SKM-1 treated with dmso at 0.1 percent for 144 hours (cell line): ENCODE measurements around the gene MLLT10.

Experiments used
- DNase-seq: peaks from one replicate; lab custom pipeline; 2025; ENCODE audit not compliant: unreplicated experiment; lab: John Stamatoyannopoulos, UW

The MLLT10 gene

DNA sequence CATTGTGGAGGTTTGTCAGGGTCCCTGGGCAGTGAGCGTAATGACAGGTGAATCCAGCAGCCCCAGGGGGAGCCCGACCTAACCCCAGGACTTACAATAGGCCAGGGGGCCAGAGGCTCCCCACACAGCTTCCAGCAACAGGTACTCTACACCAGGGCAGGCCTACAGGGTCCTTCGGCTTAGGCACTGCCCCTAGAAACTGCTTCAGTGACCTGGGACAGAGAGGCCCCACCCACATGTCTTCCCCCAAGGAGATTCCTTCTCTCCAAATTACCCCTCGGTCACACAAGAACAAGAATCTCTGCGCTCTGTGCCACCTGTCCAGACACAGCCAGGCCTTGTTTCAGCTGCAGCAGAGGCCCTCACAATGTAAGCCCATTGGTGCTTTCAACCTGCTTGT, 32.9 kb upstream of the MLLT10 start:
- DNase-seq, result no peak

DNA sequence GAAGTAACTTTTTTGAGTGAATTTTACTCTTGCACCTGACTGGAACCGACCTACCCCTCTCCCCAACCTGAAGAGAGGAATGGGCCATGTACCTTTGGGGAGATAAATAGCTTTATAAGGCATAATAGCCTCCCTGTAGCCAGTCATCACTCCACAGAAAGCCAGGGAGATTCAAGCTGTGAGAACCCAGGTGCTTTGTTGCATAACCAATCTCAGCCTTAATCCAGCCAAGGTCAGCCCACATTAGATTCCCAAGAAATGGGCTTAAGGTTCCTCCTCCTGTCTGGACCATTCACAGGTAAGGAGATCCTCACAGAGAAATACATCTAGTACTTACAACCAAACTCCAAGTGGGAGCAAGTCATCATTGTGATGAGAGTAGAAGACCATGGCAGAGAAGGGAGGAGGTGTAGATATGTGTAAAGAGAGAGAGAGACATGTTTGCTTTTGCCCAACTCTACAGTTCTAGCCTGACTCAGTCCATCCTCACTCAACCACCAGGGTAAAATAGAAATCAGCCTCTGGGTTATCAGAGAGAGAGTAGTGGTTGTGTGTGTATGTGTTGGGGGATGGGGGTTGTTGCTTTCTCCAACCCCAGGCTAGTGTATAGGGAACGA, 32.2 kb upstream of the MLLT10 start:
- DNase-seq, result no peak

GRCh38 chr10:21502348-21502740, 31.7 kb upstream of the MLLT10 start:
- no peak for DNase-seq

DNA sequence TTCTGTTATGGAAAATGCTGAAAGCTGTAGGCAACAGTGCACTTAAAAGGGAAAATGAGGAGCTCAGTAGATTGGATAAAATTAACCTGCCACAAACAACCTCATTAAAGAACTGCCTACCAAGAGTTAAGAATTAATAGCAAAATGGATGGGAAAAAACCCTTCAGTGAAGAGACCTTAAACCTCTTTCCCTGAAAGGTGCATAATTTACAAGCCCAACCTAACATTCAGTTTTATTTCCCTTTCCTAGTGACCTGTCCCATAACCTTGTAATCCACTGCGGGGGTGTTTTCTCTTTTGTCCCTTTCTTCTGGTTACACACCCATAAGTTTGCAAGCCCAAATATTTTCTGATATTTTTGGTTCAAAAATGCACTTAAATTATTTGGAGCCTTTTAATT, 30.5 kb upstream of the MLLT10 start:
- no peak for DNase-seq

GRCh38 chr10:21505711-21506278, 28.2 kb upstream of the MLLT10 start:
- DNase-seq, result no peak

DNA sequence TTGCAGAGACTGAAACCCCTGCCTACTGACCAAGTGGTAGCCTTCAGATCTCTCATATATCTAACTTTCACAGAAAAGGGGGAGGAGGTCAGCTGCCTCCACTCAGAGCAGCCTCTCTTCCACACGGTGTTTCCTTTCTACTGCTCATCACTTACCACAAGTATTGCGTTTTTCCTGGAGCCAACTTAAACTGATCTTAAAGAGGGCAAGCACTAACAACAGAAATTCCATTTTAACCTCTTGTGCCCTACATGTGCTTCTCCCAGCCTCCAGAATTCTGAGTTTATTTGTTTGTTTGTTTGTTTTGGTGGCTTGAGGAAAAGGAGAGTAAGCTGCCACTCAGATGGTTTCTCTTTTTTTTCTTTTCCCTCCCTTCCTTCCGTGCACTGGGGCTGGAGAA, 27.7 kb upstream of the MLLT10 start:
- DNase-seq, result no peak

DNA sequence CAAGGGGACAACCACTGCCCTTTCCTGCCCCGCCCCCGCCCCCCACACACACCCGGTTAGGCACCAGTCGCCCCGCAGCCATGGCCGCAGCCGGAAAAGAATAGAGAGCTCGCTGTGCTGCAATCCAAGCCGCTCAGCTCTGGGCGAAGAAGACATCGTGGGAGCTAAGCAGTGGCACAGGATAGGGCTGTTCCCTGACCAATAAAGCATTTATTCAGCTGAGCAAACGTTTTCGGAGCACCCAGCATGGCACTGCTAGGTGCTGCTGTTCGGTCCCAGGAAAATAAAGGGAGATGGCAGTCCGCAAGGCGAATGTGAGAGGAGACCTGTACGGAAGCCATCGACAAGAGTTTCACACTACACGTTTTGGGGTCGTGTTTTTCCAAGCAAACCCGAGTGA, 26.9 kb upstream of the MLLT10 start:
- no peak for DNase-seq

DNA sequence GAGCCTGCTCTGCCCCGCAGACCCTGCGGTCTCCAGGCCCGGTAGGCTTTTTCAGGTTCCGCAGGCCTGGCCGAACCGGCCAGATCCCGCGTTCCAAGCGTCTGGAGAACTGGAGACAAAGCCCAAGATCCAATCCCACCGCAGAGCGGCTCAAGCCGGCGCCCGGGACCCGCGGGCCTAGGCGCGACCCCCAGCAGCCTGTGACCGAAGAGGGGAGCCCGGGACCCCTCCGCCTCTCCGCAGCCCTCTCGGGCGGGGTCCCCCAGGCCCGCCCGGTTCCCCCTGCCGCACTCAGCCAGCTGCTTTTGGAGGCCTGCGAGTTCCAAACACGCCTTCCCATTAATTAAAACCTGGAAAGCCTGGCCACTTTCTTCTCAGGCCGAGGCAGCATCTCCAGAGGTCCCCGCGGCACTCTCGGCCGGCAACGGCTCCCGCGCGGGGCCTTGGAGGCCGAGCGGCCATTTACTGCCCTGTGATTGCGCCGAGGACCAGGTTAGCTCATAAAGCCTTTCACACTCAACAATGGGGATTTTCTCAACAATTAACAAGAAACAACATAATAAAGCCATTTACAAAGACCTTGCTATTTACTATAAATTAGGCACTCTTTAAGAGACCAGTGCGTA, 25.2 kb upstream of the MLLT10 start:
- DNase-seq, result no peak

DNA sequence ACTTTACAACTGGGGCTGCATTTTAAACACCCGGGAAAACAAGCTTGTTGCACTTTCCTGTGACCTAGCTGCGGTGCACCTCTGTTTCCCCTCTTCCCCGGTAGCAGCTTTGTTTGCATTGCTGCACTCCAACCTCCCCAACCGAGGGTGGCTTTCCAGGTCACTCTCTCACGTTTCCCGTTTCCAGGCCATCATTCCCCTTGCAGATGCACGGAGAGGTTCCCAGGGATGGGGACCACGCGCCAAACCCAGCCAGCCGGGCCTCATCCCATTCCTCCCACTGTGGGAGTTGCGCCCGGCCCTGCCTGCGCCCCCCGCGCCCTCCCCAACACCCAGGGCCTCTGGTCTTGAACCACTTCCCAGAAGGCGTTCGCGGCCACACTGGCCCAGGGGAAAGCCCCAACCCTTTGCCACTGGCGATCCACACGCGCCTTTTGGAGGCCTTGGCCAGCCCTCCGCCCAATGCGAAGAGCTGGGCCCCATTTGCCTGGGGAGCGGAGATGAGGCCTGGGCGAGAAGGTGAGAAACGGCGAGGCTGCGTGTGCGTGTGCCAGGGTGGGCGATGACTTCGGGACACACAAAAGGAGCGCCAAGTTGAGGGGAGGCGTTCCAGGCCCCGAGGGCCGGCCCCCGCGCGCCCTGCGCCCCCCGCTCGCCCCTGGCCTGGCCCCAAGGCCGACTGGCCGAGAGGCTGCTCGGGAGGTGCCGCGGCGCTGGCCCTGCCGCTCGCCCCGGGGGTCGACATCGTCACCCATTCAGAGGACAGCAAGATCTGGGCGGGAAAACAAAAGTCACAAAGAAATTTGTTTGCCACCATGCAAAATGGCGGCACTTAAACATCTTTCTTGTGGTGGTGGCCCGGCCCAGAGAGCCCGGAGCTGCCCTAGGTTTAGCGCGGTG, 24.4 kb upstream of the MLLT10 start:
- no peak for DNase-seq

DNA sequence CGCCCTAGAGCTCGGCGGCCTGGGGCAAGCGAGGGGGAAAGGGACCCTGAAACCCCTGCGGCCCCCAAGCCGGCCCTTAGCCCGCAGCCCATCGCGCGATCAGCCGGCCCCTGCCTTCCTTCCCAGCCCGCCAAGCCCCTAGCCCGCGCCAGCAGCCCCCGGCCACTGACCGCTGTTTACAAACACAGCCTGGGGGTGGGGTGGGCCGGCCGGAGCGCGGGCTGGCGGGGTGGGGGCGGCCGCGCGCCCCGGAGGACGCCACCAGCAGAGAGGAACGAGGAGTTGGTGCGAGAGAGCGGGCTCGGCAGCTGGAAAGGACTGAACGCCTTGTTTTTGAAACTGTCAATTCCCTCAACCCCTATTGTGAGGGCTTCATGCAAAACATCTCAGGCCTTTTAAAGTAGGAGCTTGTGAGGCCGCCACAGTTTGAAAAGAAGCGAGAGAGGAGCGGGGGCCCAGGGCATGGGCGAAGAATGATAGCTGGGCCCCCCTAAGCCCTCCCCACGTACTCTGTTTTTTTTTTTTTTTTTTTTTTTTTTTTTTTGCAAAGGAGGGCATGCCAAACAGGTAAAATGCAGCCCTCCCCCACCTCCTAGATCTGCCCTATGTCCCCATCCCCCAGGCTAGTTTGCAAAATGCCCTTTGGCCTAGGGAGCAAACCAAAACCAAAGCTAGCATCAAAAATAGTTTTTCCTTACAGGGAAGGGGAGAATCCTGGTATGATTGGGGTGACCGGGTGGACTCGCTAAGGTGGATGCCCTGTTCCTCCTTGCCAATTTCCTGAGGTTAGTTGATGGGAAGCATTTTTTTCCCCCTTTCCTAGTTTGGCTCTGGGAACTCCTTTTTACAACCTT, 23.6 kb upstream of the MLLT10 start:
- DNase-seq, result no peak

DNA sequence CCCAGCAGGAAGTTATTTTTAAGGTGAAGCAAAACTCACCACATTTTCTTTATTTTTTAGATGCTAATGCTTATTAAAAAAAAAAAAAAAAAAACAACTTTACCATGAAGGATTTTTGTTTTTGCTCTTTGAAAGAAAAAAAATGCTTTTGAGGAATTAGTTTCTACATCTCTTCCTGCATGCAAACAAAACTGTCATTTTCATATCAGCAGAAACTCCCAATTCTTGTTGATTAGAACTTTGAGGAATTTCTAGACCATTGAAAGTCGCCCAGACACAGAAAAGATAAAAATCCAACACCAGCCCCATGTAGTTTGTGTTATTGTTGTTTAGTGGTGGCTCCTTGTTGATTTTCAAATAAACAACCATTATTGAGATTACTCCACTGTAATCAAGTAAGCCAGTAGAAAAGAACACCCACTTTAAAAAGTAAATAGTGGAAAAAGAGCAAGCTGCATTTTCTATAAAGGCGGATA, 22.9 kb upstream of the MLLT10 start:
- no peak for DNase-seq

GRCh38 chr10:21511946-21512572, 22.0 kb upstream of the MLLT10 start:
- no peak for DNase-seq

DNA sequence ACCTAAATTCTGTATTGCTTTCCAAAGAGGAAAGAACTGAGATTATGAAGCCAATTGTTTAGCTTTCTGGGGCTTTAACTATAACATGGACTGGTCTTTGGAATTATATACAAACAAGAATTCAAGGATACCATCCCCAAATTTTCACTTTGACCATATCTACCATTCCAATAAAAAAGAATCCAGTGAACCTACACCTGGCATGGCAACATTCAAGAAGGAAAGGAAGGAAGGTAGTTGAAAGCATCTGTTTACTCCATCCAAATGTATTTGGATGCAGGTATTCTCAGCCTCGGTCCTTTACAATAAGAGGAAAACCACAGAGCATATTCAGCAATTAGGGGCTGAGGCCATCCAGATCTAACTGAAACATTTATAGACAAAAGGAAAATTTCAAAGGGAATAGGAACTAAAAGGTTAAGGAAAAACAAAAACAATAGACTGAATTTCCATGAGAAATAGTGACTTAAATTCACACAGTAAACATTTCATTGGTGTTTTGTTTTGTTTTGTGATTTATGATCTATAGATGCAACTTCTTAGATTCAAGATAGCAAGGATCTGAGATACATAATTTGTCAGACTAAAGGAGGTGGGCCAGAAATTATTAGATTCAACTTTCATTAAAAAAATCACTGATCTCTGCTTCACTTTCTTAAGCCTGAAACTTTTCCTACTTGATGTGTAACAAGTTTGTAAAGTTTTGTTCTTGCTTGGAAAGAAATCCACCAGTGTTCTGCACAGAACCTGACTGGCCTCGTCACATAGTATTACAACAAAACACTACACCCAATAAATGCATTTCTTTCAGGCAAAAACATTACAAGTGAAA, 21.2 kb upstream of the MLLT10 start:
- no peak for DNase-seq

DNA sequence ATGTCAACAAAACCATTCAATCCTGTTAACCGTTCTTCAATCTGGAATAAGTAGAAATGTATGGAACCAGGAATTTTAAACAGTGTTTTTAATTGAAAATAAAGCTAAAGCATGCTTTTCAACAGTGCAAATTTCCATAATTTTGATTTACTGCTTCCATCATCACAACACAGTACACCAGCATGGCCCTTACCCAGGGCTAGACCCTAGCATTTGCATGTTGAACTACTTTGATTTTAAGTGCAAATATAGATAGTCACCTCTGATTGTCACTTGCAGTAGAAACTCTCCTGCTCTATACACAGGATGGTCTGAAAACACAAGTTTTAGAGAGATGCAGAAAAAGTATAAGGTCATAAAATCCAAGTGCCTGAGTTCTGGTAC, 20.6 kb upstream of the MLLT10 start:
- no peak for DNase-seq

DNA sequence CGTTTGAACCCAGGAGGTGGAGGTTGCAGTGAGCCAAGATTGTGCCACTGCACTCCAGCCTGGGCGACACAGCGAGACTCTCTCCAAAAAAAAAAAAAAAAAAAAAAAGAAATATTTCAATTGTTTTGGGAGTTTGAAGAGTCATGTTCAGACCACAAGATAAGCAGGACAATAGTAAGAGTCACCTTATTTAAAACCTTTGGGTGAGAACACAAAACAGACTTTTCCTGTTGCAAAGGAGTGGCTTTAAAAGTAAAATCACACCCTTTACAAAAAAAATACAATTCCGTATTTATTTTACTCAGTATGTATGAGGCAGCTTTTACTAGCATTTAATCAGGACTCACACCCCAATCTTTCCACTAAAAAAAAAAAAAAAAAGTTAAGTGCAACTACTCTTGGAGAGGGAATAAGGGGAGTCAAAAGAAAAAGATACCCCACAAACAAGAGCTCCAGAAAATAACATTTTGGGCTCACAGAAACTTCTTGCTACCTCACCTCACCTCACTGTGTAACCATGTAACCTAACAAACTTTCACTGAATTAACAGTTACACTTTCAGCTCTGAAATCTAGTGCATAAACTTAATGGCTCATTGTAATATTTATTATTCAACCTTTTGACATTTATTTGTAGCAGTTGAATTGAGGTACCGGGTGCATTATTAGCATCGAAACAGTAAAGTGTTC, 19.8 kb upstream of the MLLT10 start:
- DNase-seq, result no peak

GRCh38 chr10:21514818-21515351, 19.1 kb upstream of the MLLT10 start:
- no peak for DNase-seq

DNA sequence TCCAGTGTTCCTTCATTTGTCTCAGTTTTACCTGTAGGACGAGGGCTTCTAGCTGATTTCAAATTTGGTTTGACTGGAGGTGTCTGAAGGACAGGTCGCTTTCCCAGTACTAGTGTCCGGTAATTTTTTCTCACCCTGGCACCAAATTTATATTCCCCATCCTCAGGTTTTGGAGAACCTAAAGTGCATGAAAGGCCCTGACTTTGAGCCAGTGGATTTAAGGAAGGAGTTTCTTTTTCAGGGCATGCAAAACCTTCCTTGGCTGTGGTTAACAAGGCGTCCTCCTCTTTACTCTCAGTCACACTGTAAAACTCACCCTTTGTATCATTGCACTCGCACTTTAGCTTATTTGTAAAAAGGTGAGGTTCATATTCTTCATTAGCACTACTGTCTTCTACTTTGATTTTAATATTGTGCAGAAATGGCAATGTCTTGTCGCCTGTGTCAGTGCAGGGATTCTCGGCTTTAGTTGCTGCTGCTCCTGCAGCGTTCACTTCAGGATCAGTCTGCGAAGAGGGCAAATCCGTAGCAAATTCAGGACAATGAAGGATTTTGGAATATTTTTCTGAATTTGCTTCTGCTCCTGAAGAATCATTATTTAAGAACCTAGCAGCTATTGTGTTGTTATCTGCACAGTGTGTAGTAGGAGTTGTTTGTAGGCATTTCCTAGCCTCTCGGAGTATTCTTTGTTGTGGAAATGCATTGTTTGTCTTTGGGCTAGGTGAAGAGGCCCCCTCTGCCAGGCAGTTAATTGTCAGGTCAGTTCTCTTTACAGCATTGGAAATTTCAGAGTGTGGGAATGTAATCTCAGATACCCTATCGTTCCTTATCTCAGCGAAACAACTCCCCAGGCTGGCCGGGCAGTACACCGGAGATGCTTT, 18.4 kb upstream of the MLLT10 start:
- no peak for DNase-seq
